LHCN-M2 (cell line): ENCODE measurements around the gene SDSL. TPM values are rescaled to one million over a fixed set of nuclear protein-coding genes. Genes with fewer than 3 reads are reported as not detected.

Source experiments
- DNase-seq: peaks from one replicate; pipeline ENCODE4 v3.0.0-alpha.2; 2012; ENCODE audit warnings: low read depth
- total RNA-seq: library from RNA; depleted of rRNA; stranded (reverse); fragments of >200 nt; gene quantifications from 2 replicates; pipeline ENCODE4 v1.2.3, GENCODE V29; 2014

Gene SDSL
- total RNA-seq, 1 experiment from 2014 or later: 6.5 TPM

DNA sequence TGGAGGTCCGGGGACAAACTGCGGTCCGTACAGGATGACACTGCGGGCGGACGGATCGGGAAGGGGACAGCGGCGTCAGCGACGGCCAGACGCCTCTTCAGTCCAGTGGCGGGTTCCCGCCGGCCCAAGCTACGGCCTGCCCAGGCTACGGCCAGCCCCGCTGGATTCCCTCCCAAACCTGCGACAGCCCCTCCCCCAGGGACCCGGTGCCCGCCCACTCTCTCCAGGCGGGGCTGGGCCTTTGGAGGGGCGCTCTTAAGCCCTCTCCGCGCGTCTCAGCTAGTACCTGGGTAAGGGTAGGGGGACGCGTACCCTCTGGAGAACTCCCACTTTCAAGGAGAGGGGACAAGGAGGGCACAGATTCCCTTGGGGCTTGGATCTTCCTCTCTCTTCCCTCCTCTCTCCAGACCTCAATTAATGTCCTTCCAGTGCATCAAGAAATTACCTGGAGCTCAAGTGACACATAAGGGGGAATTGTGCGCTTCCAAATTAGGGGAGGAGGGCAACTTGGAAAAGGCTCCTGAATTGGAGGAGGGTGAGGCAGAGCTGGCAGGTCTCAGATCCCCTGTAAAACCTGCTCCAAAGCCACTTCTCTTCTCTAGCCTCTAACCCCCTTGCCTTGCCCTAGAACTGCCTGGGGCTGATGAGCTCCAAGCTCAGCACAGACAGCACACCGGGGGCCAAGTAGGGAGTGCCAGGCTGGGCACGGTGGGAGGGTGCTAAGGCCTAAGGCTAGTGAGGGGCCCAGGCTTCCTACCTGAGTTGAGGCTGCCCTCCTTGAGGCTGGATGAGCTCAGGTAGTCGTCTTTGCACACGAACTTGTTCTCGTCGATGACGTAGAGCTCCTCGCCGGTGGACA is 46.4 kb downstream of the SDSL start:
- no peak for DNase-seq

DNA sequence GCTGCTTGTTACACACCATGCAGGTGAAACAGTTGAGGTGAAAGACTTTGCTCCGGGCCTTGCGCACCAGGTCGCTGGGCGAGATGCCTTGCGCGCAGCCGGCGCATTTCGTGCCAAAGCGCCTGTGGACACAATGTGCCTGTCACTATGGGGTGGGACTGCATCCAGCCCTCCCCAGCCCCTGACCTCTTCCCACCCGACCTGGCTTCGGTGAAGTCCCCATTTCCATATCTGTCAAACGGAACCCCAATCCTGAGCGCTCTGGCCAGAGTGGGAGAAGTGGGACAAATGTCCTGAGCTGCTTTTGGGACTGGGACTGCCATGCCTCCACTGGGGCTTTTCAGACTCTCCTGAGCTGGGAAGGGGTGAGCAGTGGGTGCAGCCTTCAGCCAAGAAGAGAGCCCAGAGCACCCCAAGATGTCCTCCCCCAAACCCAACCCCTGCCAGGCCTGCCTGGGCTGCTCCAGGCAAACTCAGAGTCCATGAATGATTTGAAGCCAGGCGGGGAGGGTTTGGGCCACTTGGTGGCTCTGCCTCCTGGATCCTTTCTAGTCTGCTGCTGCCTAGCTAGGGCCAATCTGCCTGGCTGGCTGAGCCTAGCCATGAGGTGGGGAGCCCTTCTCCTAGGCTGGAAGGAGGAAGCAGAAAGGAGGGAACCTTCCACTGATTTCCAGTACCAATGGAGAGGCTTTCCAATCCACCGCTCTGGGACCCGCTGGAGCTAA is 47.2 kb downstream of the SDSL start:
- DNase-seq: no peak

DNA sequence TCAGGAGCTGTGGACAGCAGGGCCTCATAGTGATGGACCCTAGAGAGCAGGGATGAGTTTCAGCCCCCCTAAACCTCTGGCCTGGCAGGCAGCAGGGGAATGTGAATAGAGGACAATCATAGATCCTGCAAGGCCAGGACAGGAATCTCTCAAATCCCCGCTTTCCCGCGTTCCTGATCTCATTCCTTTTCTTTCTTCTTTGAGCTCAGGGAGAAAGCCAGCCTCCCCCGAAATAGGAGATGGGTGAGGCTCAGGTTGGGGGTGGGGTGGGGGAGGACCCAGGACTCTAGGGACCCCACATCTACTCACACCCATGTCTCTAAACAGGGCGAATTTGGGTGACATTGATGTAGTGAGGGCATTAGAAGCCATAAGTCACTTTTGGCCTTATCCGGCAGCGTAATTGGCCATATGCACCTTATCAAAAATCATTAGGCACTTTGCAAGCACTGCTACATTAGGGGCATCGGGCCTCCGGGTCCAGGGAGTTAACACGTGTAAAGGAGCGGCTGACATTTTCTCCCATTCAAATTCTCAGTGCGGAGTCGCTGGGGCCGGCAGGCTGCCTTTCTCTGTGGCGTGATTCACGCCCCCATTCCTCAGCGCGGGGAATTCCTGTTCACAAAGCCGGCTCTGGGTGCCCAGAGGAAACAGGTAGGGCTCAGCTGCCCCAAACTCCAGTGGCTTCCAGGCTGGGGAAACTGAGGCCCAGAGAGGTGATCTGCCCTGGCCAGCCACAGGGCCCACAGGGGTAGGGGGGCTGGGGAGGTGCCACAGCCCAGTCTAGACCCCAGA is 48.0 kb downstream of the SDSL start:
- DNase-seq: no peak

DNA sequence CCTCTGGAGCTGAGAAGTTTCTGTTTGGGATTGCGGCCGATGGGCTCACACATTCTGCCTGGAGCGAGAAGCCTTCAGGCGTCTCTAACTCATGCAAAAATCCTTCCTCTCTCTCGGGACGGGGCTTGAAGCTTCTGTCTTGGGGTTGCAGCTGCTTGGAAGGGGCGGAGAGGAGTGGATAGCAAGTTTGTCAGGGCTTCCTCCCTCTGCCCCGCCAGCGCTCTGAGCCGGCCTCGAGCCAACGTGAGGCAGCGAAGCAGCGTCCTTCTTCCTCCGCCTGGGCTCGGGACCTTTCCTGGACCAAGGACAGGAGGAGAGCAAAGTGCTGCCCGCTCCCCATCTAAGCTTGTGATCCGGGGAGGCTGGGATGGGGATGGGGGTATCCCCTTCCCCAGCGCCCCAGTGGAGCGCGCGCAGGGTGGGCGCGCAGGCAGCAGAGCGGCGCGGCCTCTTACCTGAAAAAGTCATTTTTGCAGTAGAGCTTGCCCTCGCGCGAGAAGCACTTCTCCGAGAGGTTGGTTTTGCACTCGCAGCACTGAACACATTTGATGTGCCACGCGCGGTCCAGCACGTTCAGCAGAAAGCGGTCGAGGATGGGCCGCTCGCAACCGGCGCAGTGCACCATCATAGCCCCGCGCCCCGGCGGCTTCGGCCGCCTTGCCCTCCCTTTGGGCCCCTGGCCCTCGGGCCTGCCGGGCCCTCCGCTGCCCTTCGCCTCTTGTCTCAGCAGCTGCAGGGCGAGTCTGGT is 48.9 kb downstream of the SDSL start:
- DNase-seq: no peak

DNA sequence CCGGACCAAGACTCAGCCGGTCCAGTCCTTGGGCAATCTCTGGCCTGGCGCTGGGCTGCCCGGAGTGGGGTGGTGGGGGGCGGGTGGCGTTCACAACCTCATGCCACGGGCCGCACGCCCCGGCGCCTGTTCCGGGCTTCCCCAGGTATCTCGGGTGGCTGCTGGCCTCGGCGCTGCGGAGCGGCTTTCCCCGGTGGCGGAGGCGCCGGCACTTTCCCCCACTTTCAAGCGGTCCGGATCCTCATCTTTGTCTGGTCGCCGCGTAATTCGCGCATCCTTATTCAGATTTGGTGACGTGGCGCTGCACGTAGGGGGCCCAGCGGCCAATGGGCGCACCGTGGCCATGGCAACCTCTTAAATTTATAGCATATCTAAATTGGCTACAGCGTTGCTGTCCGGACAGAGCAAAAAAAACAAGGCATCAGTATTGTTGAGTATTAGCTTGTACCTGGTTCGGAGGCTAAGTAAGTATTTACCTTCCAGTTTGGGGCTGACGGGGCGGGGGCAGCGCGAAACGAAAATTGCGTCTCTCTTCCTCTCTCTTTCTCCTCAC is 49.5 kb downstream of the SDSL start, which contains the start of gene LHX5:
Gene LHX5, minus strand, starts transcription at position 253 of the 553 bp plus-strand sequence. CDS start 373 bp downstream, outside the sequence.
- no peak for DNase-seq

DNA sequence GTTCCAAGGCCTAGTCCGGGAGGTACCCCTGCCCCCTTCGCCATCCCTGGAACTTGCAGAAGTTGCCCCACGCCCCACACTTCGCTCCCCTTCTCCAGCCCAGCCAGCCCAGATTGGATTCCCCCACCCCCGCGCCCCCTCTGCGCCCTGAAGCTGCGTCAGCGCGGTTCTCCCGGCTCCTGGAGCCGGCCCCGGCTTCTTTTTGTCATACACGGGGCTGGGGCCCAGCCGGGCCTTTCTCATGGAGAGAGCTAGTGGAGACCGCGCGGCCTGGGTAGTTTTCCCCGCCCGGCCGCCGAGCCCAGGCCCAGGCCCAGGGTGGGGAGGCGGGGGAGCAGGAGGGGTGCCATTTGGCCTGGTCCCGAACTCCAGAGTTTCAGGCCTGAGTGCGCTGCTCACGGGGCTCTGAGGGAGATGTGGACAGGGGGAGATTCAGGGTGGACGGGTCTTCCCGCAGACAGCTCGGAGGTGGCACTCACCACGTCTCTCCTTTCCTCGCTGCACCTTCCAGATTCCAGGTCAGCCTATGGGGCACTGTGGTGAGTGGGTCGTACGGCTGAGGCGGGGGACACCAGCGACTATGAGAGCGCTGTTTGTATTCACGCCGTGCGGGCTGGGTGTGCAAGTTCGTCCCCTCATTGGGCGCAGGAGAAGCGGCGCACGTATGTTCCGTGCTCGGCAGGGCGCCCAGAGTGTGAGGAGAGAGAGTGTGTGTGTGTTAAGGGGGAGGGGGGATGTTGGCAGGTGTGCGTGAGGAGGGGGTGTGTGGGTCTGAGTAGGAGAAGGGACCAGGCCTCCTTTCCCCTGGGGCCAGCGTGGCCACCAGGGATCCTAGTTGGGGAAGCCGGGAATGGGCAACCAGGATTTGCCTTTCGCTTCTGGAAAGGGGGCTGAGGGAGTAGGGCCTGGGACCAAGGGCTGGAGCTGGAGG is 50.3 kb downstream of the SDSL start:
- DNase-seq: no peak

DNA sequence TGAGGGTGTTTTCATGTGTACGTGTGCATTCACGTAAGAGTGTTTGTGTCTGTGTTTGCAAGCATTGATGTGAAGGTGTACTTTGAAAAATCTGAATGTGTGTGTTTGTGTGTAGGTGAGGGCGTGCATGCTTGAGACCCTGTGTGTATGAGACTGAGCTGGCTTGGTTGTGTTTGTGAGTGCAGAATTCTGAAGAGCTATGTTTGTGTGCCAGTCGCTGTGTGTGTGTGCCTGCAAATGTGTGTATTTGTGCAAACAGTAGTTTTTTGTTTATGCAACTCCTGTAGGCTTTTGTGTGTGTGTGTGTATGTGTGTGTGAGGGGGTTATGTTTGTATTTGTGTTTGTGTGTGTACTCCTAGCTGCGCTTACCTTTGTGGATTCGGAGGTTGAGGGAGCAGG is 51.2 kb downstream of the SDSL start:
- no peak for DNase-seq

DNA sequence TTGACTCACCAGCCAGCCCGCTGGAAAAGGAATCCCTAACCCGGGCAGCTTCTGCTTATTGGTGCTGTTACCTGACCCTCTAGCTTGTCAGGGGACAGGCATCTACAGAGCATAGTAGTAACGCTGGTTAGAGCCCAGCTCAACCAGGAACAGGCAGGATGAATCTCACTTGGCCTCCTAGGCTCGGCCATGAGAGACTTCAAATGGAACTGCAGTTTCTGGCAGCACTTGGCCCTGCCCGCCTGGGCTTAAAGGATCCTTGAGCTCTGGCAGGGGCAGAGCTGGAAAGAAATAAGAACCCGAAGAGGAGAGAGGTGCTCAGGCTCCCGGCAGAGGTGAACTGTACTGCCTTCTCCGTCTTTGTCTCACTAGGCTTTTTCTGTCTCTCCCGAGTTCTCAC is 51.8 kb downstream of the SDSL start:
- DNase-seq: no peak

DNA sequence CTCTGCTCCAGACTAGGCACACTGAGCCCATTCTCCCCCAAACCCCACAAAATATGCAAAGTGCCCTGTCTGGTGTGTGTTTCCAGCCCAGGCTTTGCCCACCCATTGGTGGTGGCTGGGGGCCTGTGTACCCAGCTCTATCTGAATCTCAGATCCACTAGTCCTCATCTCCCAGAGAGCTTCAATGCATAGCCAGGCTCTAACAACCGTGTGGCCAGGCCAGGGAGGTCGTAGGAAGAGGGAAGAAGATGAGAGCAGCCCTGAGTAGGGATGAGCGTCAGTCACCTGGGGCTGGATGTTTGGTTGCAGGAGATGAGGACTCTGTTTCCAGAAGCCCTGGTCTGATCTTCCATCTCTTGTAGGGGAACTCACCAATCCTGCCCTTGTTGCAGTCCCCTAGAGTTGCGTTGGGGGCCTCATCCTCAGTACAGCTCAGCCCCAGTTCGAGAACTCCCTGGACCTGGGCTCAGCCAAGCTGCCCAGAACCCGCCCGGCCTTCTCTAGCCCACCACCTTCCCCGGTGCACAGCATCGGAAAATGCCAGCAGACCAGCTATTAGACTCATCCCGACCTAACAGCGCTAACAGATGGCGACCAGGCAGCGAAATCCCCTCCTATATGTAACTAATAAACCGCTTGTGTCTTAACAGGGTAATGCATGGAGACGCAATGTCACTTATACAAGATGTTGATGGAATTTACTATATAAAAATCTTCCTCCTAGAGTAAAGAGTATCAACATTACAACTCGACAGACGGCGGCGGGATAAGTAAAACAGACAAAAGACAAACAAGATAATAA is 52.7 kb downstream of the SDSL start:
- no peak for DNase-seq

DNA sequence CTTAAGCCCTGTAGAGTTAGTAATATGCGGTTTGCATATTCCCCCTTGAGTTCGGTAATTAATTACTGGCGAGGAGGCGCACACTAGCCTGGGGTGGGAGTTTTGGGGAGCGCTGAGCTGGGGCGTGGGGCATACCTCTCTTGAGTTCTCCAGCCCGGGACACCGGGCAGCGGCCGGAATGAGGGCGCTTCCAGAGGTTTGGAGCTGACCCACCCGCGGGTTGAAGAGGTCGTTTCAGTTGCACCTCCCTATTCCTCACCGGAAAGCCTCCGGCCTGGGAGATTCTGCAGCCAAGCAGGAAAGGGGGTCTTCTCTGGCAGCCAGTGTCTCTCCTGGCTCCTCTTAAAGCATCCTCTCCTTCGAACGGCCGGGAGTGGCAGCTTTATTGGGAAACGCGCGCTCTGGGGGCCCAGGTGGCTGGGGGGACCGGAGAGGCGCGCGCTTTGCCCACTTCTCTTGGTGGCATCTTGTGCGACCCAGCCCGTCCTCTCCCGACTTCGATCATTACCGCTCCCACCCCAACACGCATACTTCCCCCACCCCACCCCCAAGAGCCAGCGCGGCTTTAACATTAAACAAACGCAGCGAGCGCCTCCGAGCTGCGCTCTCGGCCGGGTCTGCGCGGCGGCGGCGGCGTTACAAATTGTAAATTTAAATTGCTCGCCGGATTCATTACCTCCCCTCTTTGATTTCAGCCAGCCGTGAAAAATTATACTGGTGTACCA is 53.4 kb downstream of the SDSL start:
- DNase-seq: no peak

DNA sequence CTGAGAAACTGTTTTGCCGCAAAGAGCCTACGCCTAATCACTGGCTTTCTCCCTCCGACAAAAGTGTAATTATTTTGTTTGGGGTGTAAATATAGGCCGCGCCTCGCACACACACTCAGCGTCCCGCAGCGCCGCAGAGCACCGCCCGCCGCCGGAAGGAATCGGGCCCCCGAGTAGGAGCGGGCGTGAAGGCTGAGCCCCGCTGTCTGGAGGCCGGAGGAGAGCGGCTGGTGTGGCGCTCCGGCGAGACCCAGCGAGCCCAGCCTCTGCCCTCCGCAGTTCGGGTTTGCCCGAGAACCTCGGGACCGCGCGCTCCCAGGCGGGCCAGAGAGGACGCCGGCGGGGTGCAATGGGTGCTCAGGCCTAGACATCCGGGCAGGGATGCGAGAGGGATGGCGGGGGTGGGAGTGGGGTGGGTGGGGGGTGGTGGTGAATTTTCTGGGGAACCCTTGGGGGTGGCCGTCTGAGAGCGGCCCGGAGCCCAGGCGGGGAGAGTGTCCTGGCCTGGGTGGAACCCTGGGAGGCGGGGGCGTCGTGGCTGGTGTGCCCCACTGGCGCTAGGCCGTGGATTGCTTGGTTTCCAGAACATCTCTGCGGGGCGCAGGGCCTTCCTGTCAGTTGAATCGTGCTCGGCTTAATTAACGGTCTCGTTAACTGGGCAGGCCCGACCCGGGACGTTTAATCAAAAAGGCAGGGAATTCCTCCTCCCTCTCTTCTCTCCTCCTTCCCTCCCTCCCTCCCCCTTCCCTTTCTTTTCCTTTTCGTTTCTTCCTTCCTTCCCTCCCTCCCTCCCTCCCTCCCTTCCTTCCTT is 54.2 kb downstream of the SDSL start:
- no peak for DNase-seq

DNA sequence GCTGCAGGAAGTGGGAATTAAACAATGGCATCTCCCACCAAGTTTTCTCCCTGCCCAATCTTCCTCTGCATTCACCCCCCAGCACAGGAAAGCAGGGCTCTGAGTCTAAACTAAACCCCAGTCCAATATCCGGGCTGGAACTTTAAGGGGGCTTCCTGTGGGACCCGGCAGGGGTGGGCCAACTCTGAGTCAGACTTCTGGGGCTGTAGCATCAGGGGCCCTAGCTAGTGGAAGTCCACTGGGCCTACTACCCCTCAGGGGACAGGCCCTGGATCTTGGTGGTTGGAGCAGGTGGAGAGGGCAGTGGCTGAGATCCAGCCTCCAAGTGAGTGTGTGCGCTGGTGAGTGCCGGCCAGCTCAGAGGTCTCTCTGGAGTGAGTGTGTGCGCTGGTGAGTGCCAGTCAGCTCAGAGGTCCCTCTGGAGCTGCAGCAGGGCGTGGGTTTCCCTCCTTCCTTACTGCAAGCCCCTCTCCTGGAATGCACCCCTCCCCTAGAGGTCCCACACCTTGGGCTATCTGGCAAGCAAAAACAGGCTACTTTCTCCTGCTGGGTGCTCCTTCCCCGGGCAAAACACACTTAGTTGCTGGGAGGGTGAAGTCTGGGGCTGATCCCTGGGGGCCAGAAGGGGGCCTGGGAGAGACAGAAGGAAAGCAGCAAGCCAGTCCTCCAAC is 55.1 kb downstream of the SDSL start:
- no peak for DNase-seq

DNA sequence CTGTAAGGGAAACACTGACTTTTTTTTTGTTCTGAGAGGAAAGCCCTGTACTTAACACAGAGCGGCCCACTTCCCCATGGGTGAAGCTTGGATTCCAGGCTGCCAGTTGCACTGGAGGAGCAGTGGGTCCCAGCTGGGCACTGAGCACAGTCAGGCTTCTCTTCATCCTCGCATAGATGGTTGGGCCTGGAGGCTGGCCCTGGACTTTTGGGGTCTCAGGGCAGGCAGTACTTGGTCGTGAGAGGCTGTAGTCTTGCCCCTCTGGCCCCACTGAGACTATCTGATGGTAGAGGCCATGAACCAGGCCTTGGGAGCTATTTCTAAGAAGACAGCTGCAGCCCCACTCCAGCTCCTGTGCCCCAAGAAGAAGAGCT is 55.6 kb downstream of the SDSL start:
- DNase-seq: no peak

DNA sequence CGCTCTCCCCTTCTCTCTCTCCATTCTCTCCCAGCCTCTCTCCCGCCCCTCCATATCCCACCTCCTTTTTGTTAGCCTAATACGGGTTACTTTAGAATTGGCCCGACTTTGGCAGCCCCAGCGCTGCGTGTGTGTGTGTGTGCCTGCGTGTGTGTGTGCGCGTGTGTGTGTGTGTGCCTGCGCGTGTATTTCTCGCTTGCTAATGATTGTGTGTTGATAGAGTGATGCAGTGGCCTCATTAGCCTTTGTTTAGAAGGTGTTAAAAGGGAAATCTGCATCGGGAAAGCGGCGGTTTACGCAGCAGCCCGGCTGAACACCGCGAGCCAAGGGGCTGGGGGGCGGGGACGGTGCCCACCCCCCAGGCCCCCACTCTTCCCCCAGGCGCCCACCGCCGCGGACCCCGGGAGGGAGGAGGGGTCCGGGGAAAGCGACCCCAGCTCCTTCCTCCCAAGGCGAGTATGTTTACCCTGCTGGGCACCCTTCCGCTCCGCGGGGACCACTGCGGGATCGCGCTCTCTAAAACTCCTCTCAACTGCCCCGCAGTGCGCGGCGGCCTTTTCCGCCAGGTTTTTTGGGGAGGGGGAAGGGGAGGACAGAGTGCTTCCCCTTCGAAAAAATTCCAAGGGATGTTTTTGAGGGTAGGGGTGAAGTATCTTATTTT is 56.3 kb downstream of the SDSL start:
- DNase-seq: no peak

DNA sequence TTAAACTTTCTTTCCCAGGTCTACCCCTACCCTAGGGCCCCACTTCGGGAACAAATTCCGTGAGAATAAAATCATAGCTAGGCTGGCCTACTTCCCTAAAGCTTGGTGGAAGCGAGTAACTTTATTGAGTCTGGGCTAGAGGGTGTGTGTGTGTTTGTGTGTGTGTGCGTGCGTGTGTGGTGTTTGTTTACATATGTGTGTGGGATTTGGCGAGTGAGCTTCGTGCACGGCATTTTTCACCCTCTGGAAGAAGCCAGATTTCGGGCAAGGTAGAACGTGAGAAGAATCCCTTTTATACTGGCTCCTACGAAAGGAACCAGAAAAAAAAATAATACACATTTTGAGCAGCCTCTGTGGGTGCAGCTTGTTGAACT is 57.0 kb downstream of the SDSL start:
- DNase-seq: no peak

DNA sequence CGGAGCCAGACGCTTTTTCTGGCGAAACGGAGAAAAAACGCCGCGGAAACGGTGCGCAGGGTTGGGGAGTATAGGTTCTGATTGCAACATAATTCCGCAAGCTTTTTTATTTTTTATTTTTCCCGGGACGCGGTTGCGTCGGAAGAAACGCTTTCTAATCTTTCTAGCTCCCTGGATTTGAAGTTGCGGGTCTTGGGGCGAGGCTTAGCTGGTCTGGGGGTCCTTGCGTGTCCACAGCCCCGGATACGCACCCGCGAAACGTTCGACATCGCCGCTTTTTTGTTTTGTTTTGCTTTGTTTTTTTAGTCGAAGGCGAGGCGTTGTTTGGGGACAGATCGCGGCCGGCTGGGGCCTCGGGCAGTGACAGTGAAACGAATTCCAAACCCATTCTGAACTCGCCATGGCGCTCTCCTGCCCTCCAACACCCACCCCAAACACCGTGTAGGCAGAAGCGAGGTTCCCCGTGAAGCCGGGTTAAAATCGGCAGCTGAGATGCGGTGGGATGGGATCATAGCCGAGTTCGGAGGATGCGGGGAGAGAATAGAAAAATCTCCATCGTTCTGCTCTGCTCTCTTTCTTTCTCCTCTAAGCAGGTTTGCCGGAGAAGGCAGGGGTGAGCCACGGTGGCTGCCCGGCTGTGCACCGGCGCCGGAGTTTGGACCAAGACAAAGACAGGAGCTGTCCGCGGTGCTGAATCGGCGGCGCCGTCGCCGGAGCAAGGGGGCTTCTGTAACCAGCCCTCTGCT is 57.6 kb downstream of the SDSL start:
- DNase-seq: no peak
